Lung (tissue), 12 donors: ENCODE data around the gene BRME1. TPM values are rescaled to one million over a fixed set of nuclear protein-coding genes. Genes with fewer than 3 reads are reported as not detected.

Experiments
- ATAC-seq: fragments of 200-7000 bp; cut with Tn5 transposase; one replicate; pipeline ENCODE4 v1.9.1; 2020; ENCODE audit warnings: moderate number of reproducible peaks; ENCODE audit not compliant: insufficient read depth, low FRiP score
- DNase-seq, 3 donors: peaks; one replicate each; pipeline ENCODE4 v3.0.0-alpha.2; 2013 to 2017
- H3K27ac ChIP-seq, 2 donors: one replicate each; pipeline ENCODE4 v1.5.1; 2013; ENCODE audit warnings: mild to moderate bottlenecking in 2 of 2, moderate library complexity in 2 of 2, control low read depth in 1 of 2, inconsistent platforms in 1 of 2, low read depth in 1 of 2, low read length in 1 of 2
- H3K27me3 ChIP-seq, 3 donors: one replicate each; pipeline ENCODE4 v1.5.1; 2013; ENCODE audit warnings: low read length in 2 of 3; ENCODE audit not compliant: control insufficient read depth in 3 of 3, insufficient read depth in 3 of 3
- H3K36me3 ChIP-seq, 4 donors: one replicate each; pipeline ENCODE4 v1.5.1; 2013; ENCODE audit warnings: low read length in 4 of 4, mild to moderate bottlenecking in 1 of 4, moderate library complexity in 1 of 4; ENCODE audit not compliant: control insufficient read depth in 4 of 4, insufficient read depth in 4 of 4
- H3K4me1 ChIP-seq, 5 donors: one replicate each; pipeline ENCODE4 v1.5.1; 2013; ENCODE audit warnings: low read length in 5 of 5, mild to moderate bottlenecking in 2 of 5, moderate library complexity in 1 of 5; ENCODE audit not compliant: control insufficient read depth in 5 of 5, insufficient read depth in 5 of 5
- H3K4me3 ChIP-seq: one replicate; pipeline ENCODE4 v1.5.1; 2013; ENCODE audit warnings: mild to moderate bottlenecking, control low read depth, moderate library complexity
- H3K9ac ChIP-seq, 2 donors: one replicate each; pipeline ENCODE4 v1.5.1; 2013; ENCODE audit warnings: low read length in 2 of 2, control low read depth in 1 of 2; ENCODE audit not compliant: insufficient read depth in 1 of 2
- H3K9me3 ChIP-seq, 4 donors: one replicate each; pipeline ENCODE4 v1.5.1; 2013; ENCODE audit warnings: low read length in 3 of 4, mild to moderate bottlenecking in 1 of 4, moderate library complexity in 1 of 4; ENCODE audit not compliant: control insufficient read depth in 4 of 4, insufficient read depth in 3 of 4
- WGBS, 2 donors: extraction: QIAGEN DNeasy Blood & Tissue Kit; methylation state at CpG; one replicate each; pipeline ENCODE4 v1.1.7; 2013; 5-methylcytosine and 5-hydroxymethylcytosine counted together
- polyA plus RNA-seq, 2 donors: library from polyadenylated mRNA; stranded (reverse); fragments of 200-250 nt; gene quantifications; one replicate each; pipeline ENCODE4 v1.2.1, GENCODE V29; 2013
- total RNA-seq, 2 donors: library from RNA; depleted of rRNA in 1 of 2; stranded (reverse); fragments of >200 nt in 1 of 2; gene quantifications; one replicate each; pipeline ENCODE4 v1.2.1, GENCODE V29; 2014 to 2021
- TF ChIP-seq, protein P1 (sequence below): IDR thresholded peaks from 2 replicates; pipeline ENCODE4 v1.5.1; 2012; ENCODE audit warnings: mild to moderate bottlenecking; ENCODE audit errors: control extremely low read depth, extremely low read depth
- donor health status: control.
- donor health status: control.
- donor health status: Bipolar disorder and iron deficiency.
- donor health status: healthy.
- donor health status: DM: yes; HTN: yes; CAD: no.

BRME1 gene
- total and polyA plus RNA-seq, 4 donors, result 1.3 to 3.2 (median 2.9) TPM

DNA sequence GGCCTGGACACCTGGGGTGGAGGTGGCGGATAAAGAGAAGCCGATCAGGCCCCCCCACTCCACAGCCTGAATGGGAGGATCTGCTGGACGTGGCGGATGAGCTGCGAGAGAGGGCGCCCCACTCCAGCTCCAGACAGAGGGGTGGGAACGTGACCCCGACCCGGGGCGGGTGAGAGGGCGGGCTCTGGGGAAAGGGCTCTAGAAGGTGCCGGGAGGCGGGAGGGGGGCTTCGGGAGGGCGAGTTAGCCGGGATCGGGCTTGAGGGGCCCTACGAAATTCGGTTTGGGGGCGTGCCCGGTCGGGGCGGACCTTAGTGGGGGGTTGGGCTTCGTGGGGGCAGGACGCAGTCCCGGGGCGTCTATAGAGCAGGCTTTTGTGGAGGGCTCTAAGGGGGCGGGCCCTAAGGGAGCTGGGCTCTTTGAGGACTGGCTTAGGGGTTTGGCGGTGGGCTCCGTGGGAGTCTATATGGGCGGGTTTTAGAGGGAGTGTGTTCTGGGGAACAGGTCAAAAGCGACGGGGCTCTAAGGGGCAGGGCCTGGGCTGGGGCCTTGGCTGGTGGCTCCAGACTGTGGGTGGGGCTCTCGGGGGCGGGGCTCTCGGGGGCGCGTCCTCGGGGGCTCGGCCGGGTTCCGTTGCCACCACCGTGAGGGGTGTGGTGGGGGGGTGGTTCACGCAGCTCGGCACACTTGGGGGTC lies 33.1 kb downstream of the BRME1 start:
- H3K36me3 ChIP-seq, result no peaks in the 10 kb centered on the region
- no peak overlapping the region for H3K4me3 ChIP-seq
- peaks cover 0 to under 1% (median 0%) of the 10 kb centered on the region in 3 donors for H3K27me3 ChIP-seq
- ATAC-seq (peak; percentile 36), DNase-seq (peak; percentile 51 to 62 (median 54))
- no peaks in the 10 kb centered on the region for H3K4me1 ChIP-seq
- no peak overlapping the region for H3K27ac ChIP-seq
- H3K9me3 ChIP-seq, result no peaks in the 10 kb centered on the region
- TF ChIP-seq, protein P1, sequence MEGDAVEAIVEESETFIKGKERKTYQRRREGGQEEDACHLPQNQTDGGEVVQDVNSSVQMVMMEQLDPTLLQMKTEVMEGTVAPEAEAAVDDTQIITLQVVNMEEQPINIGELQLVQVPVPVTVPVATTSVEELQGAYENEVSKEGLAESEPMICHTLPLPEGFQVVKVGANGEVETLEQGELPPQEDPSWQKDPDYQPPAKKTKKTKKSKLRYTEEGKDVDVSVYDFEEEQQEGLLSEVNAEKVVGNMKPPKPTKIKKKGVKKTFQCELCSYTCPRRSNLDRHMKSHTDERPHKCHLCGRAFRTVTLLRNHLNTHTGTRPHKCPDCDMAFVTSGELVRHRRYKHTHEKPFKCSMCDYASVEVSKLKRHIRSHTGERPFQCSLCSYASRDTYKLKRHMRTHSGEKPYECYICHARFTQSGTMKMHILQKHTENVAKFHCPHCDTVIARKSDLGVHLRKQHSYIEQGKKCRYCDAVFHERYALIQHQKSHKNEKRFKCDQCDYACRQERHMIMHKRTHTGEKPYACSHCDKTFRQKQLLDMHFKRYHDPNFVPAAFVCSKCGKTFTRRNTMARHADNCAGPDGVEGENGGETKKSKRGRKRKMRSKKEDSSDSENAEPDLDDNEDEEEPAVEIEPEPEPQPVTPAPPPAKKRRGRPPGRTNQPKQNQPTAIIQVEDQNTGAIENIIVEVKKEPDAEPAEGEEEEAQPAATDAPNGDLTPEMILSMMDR, result no peak
- WGBS, 2 donors, result 4 to 5% methylated on average over 40 to 45 of the region's 45 CpGs
- H3K9ac ChIP-seq, result no peak overlapping the region

DNA sequence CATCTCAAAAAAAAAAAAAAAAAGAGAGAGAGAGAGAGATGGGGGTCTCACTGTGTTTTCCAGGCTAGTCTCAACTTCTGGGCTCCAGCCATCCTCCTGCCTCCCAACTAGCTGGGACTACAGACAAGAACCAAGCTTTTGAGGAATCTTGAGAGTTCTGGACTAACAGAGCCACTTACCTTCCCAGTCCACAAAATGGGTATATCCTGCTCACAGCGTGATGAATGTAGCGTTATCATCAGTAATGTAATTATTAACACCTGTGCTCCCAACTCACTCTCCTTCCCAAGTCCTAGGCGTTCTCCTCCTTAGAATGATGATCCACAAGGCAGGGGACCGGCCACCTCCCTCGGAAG lies 33.6 kb downstream of the BRME1 start:
- TF ChIP-seq, protein P1, result no peak
- H3K4me3 ChIP-seq, result no peak overlapping the region
- no peaks in the 10 kb centered on the region for H3K4me1 ChIP-seq
- WGBS, 2 donors, result 47 to 49% methylated on average over 5 of the region's 5 CpGs
- H3K9ac ChIP-seq, result no peak overlapping the region
- no peak overlapping the region for H3K27ac ChIP-seq
- no peak for ATAC-seq
- peaks cover 0 to 4% (median 0%) of the 10 kb centered on the region in 3 donors for H3K27me3 ChIP-seq
- no peaks in the 10 kb centered on the region for H3K36me3 ChIP-seq
- DNase-seq, result no peak
- H3K9me3 ChIP-seq, result no peaks in the 10 kb centered on the region

DNA sequence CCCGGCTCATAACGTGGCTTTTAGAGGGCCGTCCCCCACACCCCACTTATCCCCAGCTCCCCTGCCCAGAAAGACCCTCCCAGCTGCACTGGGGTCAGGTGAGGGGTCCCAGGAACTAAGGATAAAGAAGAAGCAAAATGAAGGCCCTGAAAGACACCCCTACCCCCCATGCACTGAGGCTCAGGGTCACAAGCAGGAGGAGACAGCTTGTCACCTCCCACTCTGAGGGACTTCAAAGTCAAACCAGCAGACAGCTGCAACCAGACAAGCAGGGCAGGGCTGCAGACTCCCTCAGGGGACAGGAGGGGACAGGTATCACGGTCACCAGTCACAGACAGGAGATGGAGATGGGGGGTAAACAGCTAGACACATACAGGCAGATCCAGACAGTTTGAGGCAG lies 35.0 kb downstream of the BRME1 start:
- no peaks in the 10 kb centered on the region for H3K36me3 ChIP-seq
- TF ChIP-seq, protein P1, result no peak
- no peak overlapping the region for H3K4me3 ChIP-seq
- no peak overlapping the region for H3K27ac ChIP-seq
- peaks cover 0 to 7% (median 6%) of the 10 kb centered on the region in 5 donors for H3K4me1 ChIP-seq
- peaks cover 0 to 11% (median 6%) of the 10 kb centered on the region in 3 donors for H3K27me3 ChIP-seq
- H3K9me3 ChIP-seq, result no peaks in the 10 kb centered on the region
- 92 to 99% methylated on average over 4 of the region's 4 CpGs for WGBS, 2 donors
- DNase-seq (no peak), ATAC-seq (no peak)
- H3K9ac ChIP-seq, result no peak overlapping the region

DNA sequence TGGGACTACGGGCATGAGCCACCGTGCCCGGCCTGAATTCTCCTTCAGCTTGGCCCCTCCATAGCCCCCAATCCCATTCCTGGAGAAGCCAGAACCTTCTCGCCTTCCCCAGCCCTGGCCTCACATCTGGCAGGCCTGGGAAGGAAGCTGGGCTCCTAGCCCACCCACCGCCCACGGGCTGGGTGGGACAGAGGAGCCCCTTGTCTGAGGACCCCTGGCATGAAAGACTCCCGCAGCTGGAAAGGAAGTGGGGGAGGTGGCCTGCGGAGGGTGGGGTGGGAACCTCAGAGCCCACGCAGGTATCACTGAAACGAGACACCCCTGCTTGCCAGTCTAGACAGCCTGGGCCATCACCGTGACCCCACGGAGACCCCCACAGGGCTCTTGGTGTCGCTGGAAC lies 36.6 kb downstream of the BRME1 start:
- ATAC-seq, result no peak
- Histone ChIP-seq H3K4me1 (peaks cover 0 to 13% (median 6%) of the 10 kb centered on the region in 5 donors), H3K27me3 (peaks cover 0 to 11% (median 8%) of the 10 kb centered on the region in 3 donors), H3K27ac (no peak overlapping the region), H3K9me3 (no peaks in the 10 kb centered on the region), H3K36me3 (no peaks in the 10 kb centered on the region), H3K9ac (no peak overlapping the region), H3K4me3 (no peak overlapping the region)
- no peak for DNase-seq
- TF ChIP-seq, protein P1, result no peak
- 82 to 83% methylated on average over 12 to 13 of the region's 13 CpGs for WGBS, 2 donors
